Neural cell (in vitro differentiated cells): ENCODE data around the gene FUT9. TPM values are rescaled to one million over a fixed set of nuclear protein-coding genes. Genes with fewer than 3 reads are reported as not detected.

Experiments used
- H2AFZ ChIP-seq: fragments of 200-600, 300-800 bp; sonication (generic), shearing (Covaris generic); 2 replicates; pipeline ENCODE4 v1.6.0; 2014; ENCODE audit warnings: low read depth, mild to moderate bottlenecking, antibody characterized with exemption, low read length, moderate library complexity
- H3F3A ChIP-seq: fragments of 200-600 bp; shearing (Covaris generic); 2 replicates; pipeline ENCODE4 v1.6.1; 2016; ENCODE audit warnings: mild to moderate bottlenecking, moderate library complexity, mixed read lengths, antibody characterized with exemption, low read length; ENCODE audit not compliant: insufficient read depth, poor library complexity, severe bottlenecking
- H3K27ac ChIP-seq: fragments of 200-600, 300-800 bp; sonication (generic), shearing (Covaris generic); 2 replicates; pipeline ENCODE4 v1.5.1; 2014; ENCODE audit warnings: mild to moderate bottlenecking, low read length, moderate library complexity
- H3K27me3 ChIP-seq: fragments of 300-800, 200-600 bp; sonication (generic), shearing (Covaris generic); 2 replicates; pipeline ENCODE4 v1.6.0; 2014; ENCODE audit warnings: mild to moderate bottlenecking, low read depth, low read length, moderate library complexity; ENCODE audit not compliant: insufficient read depth
- H3K36me3 ChIP-seq: fragments of 300-800, 200-600 bp; sonication (generic), shearing (Covaris generic); 2 replicates; pipeline ENCODE4 v1.5.1; 2014; ENCODE audit warnings: mild to moderate bottlenecking, antibody characterized with exemption, low read length, moderate library complexity; ENCODE audit not compliant: insufficient read depth
- H3K4me2 ChIP-seq: fragments of 300-800, 200-600 bp; sonication (generic), shearing (Covaris generic); 2 replicates; pipeline ENCODE4 v1.6.0; 2014; ENCODE audit warnings: mild to moderate bottlenecking, low read length
- H3K4me3 ChIP-seq: fragments of 300-800, 200-600 bp; sonication (generic), shearing (Covaris generic); 2 replicates; pipeline ENCODE4 v1.5.1; 2014; ENCODE audit warnings: mild to moderate bottlenecking, low read length, moderate library complexity
- H3K79me2 ChIP-seq: fragments of 200-600 bp; shearing (Covaris generic); replicated peaks from 2 replicates; pipeline ENCODE4 v1.6.0; 2014; ENCODE audit warnings: mild to moderate bottlenecking, low read length, moderate library complexity; ENCODE audit not compliant: insufficient read depth
- H3K9ac ChIP-seq: fragments of 300-800, 200-600 bp; sonication (generic), shearing (Covaris generic); 2 replicates; pipeline ENCODE4 v1.6.1; 2016; ENCODE audit warnings: mild to moderate bottlenecking, low read length, mixed read lengths
- H3K9me2 ChIP-seq: fragments of 200-600 bp; shearing (Covaris generic); 2 replicates; pipeline ENCODE4 v1.6.1; 2016; ENCODE audit warnings: mild to moderate bottlenecking, low read length, mixed read lengths; ENCODE audit not compliant: insufficient read depth
- H3K9me3 ChIP-seq: fragments of 200-600, 300-800 bp; sonication (generic), shearing (Covaris generic); 2 replicates; pipeline ENCODE4 v1.6.1; 2016; ENCODE audit warnings: mild to moderate bottlenecking, mixed run types, low read length, moderate library complexity, mixed read lengths
- H4K20me1 ChIP-seq: fragments of 200-600 bp; shearing (Covaris generic); 2 replicates; pipeline ENCODE4 v1.6.1; 2016; ENCODE audit warnings: mild to moderate bottlenecking, mixed run types; ENCODE audit not compliant: insufficient read depth
- CTCF ChIP-seq: fragments of 450-650 bp; IDR thresholded peaks from 2 replicates; pipeline ENCODE4 v1.5.1; 2014; ENCODE audit warnings: antibody characterized with exemption, mild to moderate bottlenecking, moderate library complexity; ENCODE audit not compliant: poor library complexity, severe bottlenecking
- EP300 ChIP-seq: fragments of 450-650 bp; conservative IDR thresholded peaks from 2 replicates; pipeline ENCODE4 v1.6.1; 2014; ENCODE audit warnings: antibody characterized with exemption, mild to moderate bottlenecking, moderate library complexity; ENCODE audit not compliant: poor library complexity, severe bottlenecking
- EZH2 ChIP-seq: fragments of 200-600, 300-800 bp; shearing (Covaris generic), sonication (generic); IDR thresholded peaks from 2 replicates; pipeline ENCODE4 v1.6.1; 2014; ENCODE audit warnings: antibody characterized with exemption, low read length, borderline replicate concordance, mild to moderate bottlenecking; ENCODE audit not compliant: insufficient read depth, poor library complexity, severe bottlenecking
- MXI1 ChIP-seq: fragments of 450-650 bp; conservative IDR thresholded peaks from 2 replicates; pipeline ENCODE4 v1.6.1; 2014; ENCODE audit warnings: antibody characterized with exemption, mild to moderate bottlenecking; ENCODE audit not compliant: poor library complexity, severe bottlenecking
- POLR2AphosphoS5 ChIP-seq: IDR thresholded peaks from 2 replicates; pipeline ENCODE4 v1.6.1; 2012
- RAD21 ChIP-seq: fragments of 450-650 bp; conservative IDR thresholded peaks from 2 replicates; pipeline ENCODE4 v1.6.1; 2014; ENCODE audit warnings: antibody characterized with exemption, mild to moderate bottlenecking, moderate library complexity
- REST ChIP-seq: IDR thresholded peaks from 2 replicates; pipeline ENCODE4 v1.6.1; 2012; ENCODE audit warnings: borderline replicate concordance
- SMC3 ChIP-seq: fragments of 450-650 bp; conservative IDR thresholded peaks from 2 replicates; pipeline ENCODE4 v1.6.1; 2014; ENCODE audit warnings: antibody characterized with exemption, mild to moderate bottlenecking, moderate library complexity; ENCODE audit not compliant: poor library complexity
- TAF1 ChIP-seq: IDR thresholded peaks from 2 replicates; pipeline ENCODE4 v1.6.1; 2012; ENCODE audit warnings: low read depth
- polyA plus RNA-seq: library from polyadenylated mRNA; depleted of rRNA; stranded (reverse); fragments of >200 nt; gene quantifications from 2 replicates; pipeline ENCODE4 v1.2.3, GENCODE V29; 2014

Gene FUT9
- polyA plus RNA-seq, 1 donor from 2014 or later, result 18.5 TPM

- Histone ChIP-seq H3K27ac (no peak overlapping the region), H3K27me3 (no peaks in the 10 kb centered on the region), H3K79me2 (no peaks in the 10 kb centered on the region)
Measured at GRCh38 chr6:96001891-96002575, 13.7 kb upstream of the FUT9 start.

GRCh38 chr6:96002576-96002910, 13.2 kb upstream of the FUT9 start:
- Histone ChIP-seq H3K79me2 (no peaks in the 10 kb centered on the region), H4K20me1 (no peaks in the 10 kb centered on the region), H3K36me3 (no peaks in the 10 kb centered on the region), H3F3A (no peaks in the 10 kb centered on the region), H3K4me3 (no peak overlapping the region), H3K9me3 (no peaks in the 10 kb centered on the region), H2AFZ (no peak overlapping the region), H3K9me2 (no peaks in the 10 kb centered on the region), H3K27ac (no peak overlapping the region), H3K9ac (no peak overlapping the region), H3K4me2 (no peak overlapping the region), H3K27me3 (no peaks in the 10 kb centered on the region)
- no peak for TF ChIP-seq EP300
- no peak for TF ChIP-seq EZH2
- TF ChIP-seq POLR2AphosphoS5, result no peak
- no peak for TF ChIP-seq SMC3
- TF ChIP-seq MXI1, result no peak
- TF ChIP-seq RAD21, result no peak
- TF ChIP-seq CTCF, result no peak
- no peak for TF ChIP-seq REST
- no peak for TF ChIP-seq TAF1

More at GRCh38 chr6:96001891-96002575, 13.7 kb upstream of the FUT9 start:
- Histone ChIP-seq H3F3A (no peaks in the 10 kb centered on the region), H3K36me3 (no peaks in the 10 kb centered on the region), H3K9ac (no peak overlapping the region), H3K9me2 (no peaks in the 10 kb centered on the region), H2AFZ (no peak overlapping the region), H4K20me1 (no peaks in the 10 kb centered on the region), H3K4me3 (no peak overlapping the region), H3K9me3 (no peaks in the 10 kb centered on the region), H3K4me2 (no peak overlapping the region)
- TF ChIP-seq TAF1 (no peak), EZH2 (no peak), SMC3 (no peak), CTCF (no peak), MXI1 (no peak), POLR2AphosphoS5 (no peak)
